Measurements from ENCODE around the gene USP9Y.

GRCh38 chrY:12752856-12753255 is 51.8 kb downstream of the USP9Y start:
- TF ChIP-seq CTCF (IDR thresholded peaks at IDR 0.05 in 8 of 11, conservative IDR thresholded peaks at IDR 0.05 in 3 of 11) (no peak), POLR2AphosphoS5 (IDR thresholded peaks at IDR 0.05) (no peak), POLR2A (IDR thresholded peaks at IDR 0.05) (no peak)

Measured in spleen (tissue), 7 donors.